NCI-H345 (cell line): ENCODE measurements around the gene CPD.

Source experiments
- DNase-seq: peaks from one replicate; lab custom pipeline; 2025; lab: John Stamatoyannopoulos, UW

The CPD gene

DNA sequence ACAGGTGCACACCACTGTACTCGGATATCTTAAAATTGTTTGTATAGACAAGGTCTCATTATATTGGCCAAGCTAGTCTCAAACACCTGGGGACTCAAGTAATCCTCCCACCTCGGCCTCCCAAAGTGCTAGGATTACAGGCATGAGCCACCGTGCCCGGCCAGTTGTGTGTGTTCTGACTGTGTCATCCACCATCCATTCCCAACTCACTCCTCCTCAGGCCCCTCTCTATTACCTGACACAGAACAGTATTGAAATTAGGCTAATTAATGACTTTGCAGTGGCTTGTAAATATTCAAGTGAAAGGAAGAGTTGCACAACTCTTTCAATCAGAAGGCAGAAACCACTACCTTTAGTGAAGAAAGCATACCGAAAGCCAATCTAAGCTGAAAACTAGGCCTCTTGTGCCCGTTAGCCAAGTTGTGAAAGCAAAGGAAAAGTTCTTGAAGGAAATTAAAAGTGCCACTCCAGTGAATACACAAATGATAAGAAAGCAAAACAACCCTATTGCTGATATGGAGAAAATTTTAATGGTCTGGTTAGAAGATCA is 127.2 kb downstream of the CPD start:
- DNase-seq: no peak

DNA sequence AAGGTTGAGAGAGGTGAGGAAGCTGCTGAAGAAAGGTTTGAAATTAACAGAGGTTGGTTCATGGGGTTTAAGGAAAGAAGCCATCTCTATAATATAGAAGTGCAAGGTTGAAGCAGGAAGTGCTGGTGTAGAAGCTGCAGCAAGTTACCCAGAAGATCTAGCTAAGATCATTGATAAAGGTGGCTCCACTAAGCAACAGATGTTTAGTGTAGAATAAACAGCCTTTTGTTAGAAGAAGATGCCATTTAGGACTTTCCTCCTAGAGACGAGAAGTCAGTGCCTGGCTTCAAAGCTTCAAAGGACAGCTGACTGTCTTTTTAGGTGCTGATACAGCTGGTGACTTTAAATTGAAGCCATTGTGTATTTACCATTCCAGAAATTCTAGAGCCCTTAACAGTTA is 127.8 kb downstream of the CPD start:
- DNase-seq: no peak

DNA sequence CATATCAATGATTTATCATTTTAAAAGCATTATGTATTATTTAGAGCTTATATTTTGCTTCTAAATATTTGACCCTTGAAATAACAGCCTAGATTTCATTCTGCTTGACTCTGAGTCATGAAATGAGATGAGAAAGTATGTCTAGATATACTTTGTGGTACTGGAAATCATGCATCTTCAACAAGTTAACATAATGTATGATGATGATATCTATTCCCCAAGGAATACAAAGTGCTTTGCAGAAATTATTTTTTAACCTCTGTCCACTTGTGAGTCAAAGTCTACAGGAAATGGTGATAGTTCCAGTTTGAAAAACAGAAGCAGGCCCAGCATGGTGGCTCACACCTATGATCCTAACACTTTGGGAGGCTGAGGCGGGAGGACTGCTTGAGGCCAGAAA is 134.6 kb downstream of the CPD start:
- no peak for DNase-seq

DNA sequence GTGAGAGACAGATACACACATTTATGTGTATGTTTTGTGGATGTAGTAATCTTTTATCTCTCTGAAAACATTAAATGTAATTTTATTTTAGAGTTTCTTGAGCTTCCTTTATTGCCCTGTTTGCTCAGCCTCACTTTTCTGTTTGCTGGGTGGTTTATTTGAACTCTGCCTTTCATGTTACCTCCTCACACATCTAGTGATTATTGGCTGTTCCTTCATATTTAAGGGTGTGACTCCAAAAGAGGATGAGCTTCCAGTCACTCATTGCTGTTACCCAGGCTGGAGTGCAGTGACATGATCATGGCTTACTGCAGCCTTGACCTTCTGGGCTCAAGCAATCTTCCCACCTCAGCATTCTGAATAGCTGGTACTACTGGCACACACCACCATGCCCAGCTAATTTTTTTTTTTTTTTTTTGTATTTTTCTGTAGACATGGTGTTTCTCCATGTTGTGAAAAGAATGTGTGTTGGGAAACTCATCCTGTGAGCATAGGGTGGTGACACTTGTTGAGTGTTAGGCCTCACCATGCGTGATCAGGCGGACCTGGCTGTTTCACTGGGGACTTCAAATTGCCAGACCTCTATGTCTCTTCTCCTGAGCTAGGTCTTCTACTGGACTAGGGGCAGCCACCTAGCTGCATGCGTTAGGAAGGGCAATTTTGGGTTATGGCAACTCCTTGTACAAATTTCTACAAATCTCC is 136.3 kb downstream of the CPD start:
- no peak for DNase-seq

DNA sequence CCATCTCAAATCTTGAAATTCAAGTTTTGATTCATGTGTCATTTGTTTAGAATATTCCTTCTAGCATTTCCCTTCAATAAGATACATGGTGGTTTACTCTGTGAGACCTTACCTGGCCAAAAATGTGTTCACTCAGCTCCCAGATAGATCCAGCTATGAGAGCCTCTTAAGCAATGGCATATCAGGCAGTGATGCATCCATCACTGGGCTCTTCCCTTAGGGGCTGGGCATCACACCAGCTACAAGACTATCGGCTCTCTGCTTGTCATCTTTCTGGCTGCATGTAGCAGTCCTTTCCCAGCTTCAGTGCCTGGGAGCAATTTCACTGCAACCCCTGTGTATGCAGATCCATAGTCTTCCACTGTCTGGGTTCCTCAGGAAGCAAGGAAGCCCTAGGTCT is 139.1 kb downstream of the CPD start:
- no peak for DNase-seq

DNA sequence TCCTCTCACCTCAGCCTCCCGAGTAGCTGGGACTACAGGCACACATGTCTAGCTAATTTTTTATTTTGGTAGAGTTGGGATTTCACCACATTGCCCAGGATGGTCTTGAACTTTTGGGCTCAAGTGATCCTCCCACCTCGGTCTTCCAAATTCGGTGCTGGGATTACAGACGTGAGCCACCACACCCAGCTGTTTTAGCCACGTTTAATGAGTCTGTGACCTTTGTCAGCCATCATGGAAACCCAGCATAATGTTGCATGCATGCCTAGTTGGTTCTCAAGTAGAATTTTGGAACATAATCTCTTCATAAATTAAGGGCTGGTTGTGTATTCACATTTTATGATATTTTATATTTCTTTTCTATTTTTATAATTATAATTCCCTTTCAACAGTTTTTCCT is 140.4 kb downstream of the CPD start:
- no peak for DNase-seq
